ENCODE measurements around the gene ATP9B. TPM values are rescaled to one million over a fixed set of nuclear protein-coding genes. Genes with fewer than 3 reads are reported as not detected.

Gene ATP9B
- total RNA-seq, 1 donor from 2014 or later = 45.3 TPM

DNA sequence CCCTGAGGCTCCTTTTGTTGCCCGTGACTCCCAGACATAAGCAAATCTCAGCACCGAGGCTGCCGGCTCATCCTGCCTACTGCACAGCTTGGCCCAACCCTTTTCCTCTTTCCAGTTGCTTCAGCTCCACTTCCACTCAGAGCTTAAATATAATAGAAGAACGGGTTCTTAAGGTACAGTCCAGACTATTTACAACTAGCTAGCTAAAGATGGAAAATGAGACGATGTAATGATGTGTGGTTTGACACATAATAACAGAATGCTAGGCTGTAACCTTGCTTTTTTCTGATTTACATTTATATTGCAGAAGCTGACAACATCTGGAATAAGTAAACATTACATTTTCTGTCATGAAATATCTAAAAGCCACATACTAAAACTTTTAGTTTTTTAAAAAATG lies 26.9 kb upstream of the ATP9B start:
- DNase-seq (ENCODE audit: low spot score, unreplicated experiment) = no peak
- Mint-ChIP-seq H3K27ac (no peak overlapping the region), H3K4me3 (ENCODE audit: low read depth) (no peak overlapping the region), H3K9me3 (ENCODE audit: low read depth) (peaks cover 13% of the 10 kb centered on the region), H3K27me3 (peaks cover 2% of the 10 kb centered on the region), H3K4me1 (ENCODE audit: low read depth) (no peaks in the 10 kb centered on the region), H3K36me3 (ENCODE audit: insufficient read depth) (peaks cover 2% of the 10 kb centered on the region)
- TF ChIP-seq, protein P1, sequence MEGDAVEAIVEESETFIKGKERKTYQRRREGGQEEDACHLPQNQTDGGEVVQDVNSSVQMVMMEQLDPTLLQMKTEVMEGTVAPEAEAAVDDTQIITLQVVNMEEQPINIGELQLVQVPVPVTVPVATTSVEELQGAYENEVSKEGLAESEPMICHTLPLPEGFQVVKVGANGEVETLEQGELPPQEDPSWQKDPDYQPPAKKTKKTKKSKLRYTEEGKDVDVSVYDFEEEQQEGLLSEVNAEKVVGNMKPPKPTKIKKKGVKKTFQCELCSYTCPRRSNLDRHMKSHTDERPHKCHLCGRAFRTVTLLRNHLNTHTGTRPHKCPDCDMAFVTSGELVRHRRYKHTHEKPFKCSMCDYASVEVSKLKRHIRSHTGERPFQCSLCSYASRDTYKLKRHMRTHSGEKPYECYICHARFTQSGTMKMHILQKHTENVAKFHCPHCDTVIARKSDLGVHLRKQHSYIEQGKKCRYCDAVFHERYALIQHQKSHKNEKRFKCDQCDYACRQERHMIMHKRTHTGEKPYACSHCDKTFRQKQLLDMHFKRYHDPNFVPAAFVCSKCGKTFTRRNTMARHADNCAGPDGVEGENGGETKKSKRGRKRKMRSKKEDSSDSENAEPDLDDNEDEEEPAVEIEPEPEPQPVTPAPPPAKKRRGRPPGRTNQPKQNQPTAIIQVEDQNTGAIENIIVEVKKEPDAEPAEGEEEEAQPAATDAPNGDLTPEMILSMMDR (IDR thresholded peaks at IDR 0.05; ENCODE audit: unreplicated experiment) = no peak

DNA sequence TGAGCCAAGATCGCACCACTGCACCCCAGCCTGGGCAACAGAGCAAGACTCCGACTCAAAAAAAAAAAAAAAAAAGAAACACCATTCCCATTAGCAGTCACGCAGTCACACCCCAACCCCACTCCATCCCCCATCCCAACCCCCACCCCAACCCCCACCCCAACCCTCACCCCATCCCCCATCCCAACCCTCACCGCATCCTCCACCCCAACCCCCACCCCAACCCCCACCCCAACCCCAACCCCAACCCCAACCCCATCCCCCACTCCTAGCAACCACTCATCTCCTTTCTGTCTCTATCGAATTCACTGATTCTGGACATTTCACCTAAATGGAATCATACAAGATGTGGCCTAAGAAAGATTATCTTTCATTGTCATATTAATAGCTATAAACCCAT lies 25.9 kb upstream of the ATP9B start:
- no peaks in the 10 kb centered on the region for H3K4me1 Mint-ChIP-seq (ENCODE audit: low read depth)
- TF ChIP-seq, protein P1 (IDR thresholded peaks at IDR 0.05; ENCODE audit: unreplicated experiment) = no peak
- no peak overlapping the region for H3K4me3 Mint-ChIP-seq (ENCODE audit: low read depth)
- H3K36me3 Mint-ChIP-seq (ENCODE audit: insufficient read depth) = no peaks in the 10 kb centered on the region
- H3K27ac Mint-ChIP-seq = no peak overlapping the region
- H3K27me3 Mint-ChIP-seq = peaks cover 2% of the 10 kb centered on the region
- H3K9me3 Mint-ChIP-seq (ENCODE audit: low read depth) = peaks cover 11% of the 10 kb centered on the region
- DNase-seq (ENCODE audit: low spot score, unreplicated experiment) = no peak

GRCh38 chr18:79046522-79046921 lies 22.7 kb upstream of the ATP9B start:
- no peaks in the 10 kb centered on the region for H3K36me3 Mint-ChIP-seq (ENCODE audit: insufficient read depth)
- H3K27ac Mint-ChIP-seq = no peak overlapping the region
- no peaks in the 10 kb centered on the region for H3K9me3 Mint-ChIP-seq (ENCODE audit: low read depth)
- H3K4me3 Mint-ChIP-seq (ENCODE audit: low read depth) = no peak overlapping the region
- TF ChIP-seq, protein P1 (IDR thresholded peaks at IDR 0.05; ENCODE audit: unreplicated experiment) = no peak
- peaks cover 2% of the 10 kb centered on the region for H3K27me3 Mint-ChIP-seq
- DNase-seq (ENCODE audit: low spot score, unreplicated experiment) = no peak
- H3K4me1 Mint-ChIP-seq (ENCODE audit: low read depth) = no peaks in the 10 kb centered on the region

DNA sequence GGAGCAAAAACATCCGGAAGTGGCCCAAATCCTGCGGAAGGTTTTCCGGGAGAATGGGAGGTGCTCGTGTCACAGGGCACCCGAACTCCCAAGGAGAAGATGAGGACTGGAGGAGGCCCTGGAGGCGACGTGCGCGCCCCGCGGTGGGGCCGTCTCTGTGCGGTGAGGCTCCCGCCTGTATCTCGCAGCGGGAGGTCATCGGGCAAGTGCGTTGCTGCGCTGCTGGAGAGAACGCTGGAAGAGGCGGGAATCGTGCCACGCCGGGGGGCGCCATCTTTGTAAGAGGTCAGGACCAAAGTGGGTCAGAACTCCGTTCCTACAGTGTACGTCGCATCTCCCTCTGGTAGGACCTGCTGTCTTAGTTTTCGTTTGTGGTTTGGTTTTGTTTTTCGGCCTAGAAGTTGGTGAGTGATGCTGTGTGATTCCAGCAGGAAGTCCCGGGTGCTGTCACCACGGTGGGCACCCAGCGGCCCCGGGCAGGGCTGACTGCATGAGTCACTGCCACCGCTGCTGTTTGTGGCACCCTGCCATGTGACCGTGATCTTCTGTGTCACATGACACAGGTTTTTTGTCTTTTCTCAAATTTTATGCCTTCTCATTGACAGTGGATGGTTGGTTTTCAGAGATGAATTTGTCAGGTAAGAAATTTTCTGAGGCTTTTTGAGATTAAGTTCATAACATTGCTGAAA lies 21.5 kb upstream of the ATP9B start:
- DNase-seq (ENCODE audit: low spot score, unreplicated experiment) = no peak
- peaks cover 6% of the 10 kb centered on the region for H3K27me3 Mint-ChIP-seq
- TF ChIP-seq, protein P1 (IDR thresholded peaks at IDR 0.05; ENCODE audit: unreplicated experiment) = no peak
- no peaks in the 10 kb centered on the region for H3K36me3 Mint-ChIP-seq (ENCODE audit: insufficient read depth)
- no peak overlapping the region for H3K27ac Mint-ChIP-seq
- H3K9me3 Mint-ChIP-seq (ENCODE audit: low read depth) = no peaks in the 10 kb centered on the region
- no peak overlapping the region for H3K4me3 Mint-ChIP-seq (ENCODE audit: low read depth)
- no peaks in the 10 kb centered on the region for H3K4me1 Mint-ChIP-seq (ENCODE audit: low read depth)

GRCh38 chr18:79048245-79048632 lies 21.0 kb upstream of the ATP9B start:
- Mint-ChIP-seq H3K36me3 (ENCODE audit: insufficient read depth) (no peaks in the 10 kb centered on the region), H3K4me1 (ENCODE audit: low read depth) (no peaks in the 10 kb centered on the region), H3K27ac (no peak overlapping the region), H3K9me3 (ENCODE audit: low read depth) (no peaks in the 10 kb centered on the region), H3K27me3 (peaks cover 8% of the 10 kb centered on the region), H3K4me3 (ENCODE audit: low read depth) (no peak overlapping the region)
- no peak for DNase-seq (ENCODE audit: low spot score, unreplicated experiment)
- TF ChIP-seq, protein P1 (IDR thresholded peaks at IDR 0.05; ENCODE audit: unreplicated experiment) = no peak

All from progenitor cell of endocrine pancreas (in vitro differentiated cells).